H1 (cell line): ENCODE measurements around the gene CNST. TPM values are rescaled to one million over a fixed set of nuclear protein-coding genes. Genes with fewer than 3 reads are reported as not detected.

Experiments used
- CTCF ChIA-PET: fragments of 300-600 bp; sonication (Branson Sonifier 250); formaldehyde crosslinking; loops from one replicate; lab custom pipeline; 2021; ENCODE audit not compliant: partially characterized antibody; lab: Charles Lee
- POLR2A ChIA-PET: fragments of 300-600 bp; sonication (Branson Sonifier 250); formaldehyde crosslinking; loops from one replicate; lab custom pipeline; 2021; ENCODE audit warnings: inconsistent platforms; ENCODE audit not compliant: partially characterized antibody; lab: Charles Lee
- DNase-seq, 2 experiments: peaks; one replicate each; pipeline versions ENCODE4 v3.0.0 to v3.0.0-alpha.2; 2010 to 2022; ENCODE audit warnings: low spot score in 2 of 2, low read depth in 1 of 2, mixed read lengths in 1 of 2
- FAIRE-seq: peaks from 2 replicates; lab custom pipeline; 2011; peaks lifted over from hg19 to GRCh38; lab: Jason Lieb, UNC
- H2AFZ ChIP-seq: 2 replicates; pipeline ENCODE4 v1.8.1; 2012; ENCODE audit warnings: low read length, inconsistent platforms
- H2AK5ac ChIP-seq: 2 replicates; pipeline ENCODE4 v1.6.1; 2013; ENCODE audit warnings: low read depth, low read length
- H2BK120ac ChIP-seq: replicated peaks from 2 replicates; pipeline ENCODE3; 2013; ENCODE audit warnings: low read depth, low read length, inconsistent platforms
- H2BK12ac ChIP-seq: 2 replicates; pipeline ENCODE4 v1.6.1; 2013; ENCODE audit warnings: low read depth, low read length
- H2BK15ac ChIP-seq: 2 replicates; pipeline ENCODE4 v1.6.1; 2013; ENCODE audit warnings: low read length
- H2BK20ac ChIP-seq: 2 replicates; pipeline ENCODE4 v1.6.1; 2013; ENCODE audit warnings: low read length
- H2BK5ac ChIP-seq: 2 replicates; pipeline ENCODE4 v1.6.1; 2013; ENCODE audit warnings: low read depth, low read length
- H3K14ac ChIP-seq: 2 replicates; pipeline ENCODE4 v1.6.1; 2013; ENCODE audit warnings: inconsistent platforms; ENCODE audit not compliant: insufficient read length
- H3K18ac ChIP-seq: 2 replicates; pipeline ENCODE4 v1.6.1; 2013; ENCODE audit warnings: low read length; ENCODE audit errors: extremely low read depth
- H3K23ac ChIP-seq: 2 replicates; pipeline ENCODE4 v1.6.1; 2013; ENCODE audit warnings: inconsistent platforms; ENCODE audit not compliant: insufficient read length
- H3K23me2 ChIP-seq: 2 replicates; pipeline ENCODE4 v1.6.1; 2013; ENCODE audit warnings: low read depth, low read length
- H3K27ac ChIP-seq: 2 replicates; pipeline ENCODE4 v1.6.1; 2011; ENCODE audit warnings: low read depth, low read length, inconsistent platforms
- H3K27me3 ChIP-seq, 4 experiments: replicated peaks in 1 of 4; 1 replicate in 1 of 4; 2 replicates in 3 of 4; pipeline versions ENCODE4 v1.6.1 to v1.8.1; 2011 to 2013; ENCODE audit warnings: low read length in 3 of 4, mild to moderate bottlenecking in 3 of 4, inconsistent platforms in 2 of 4, mixed read lengths in 2 of 4, moderate library complexity in 1 of 4; ENCODE audit not compliant: control insufficient read depth in 3 of 4, insufficient read depth in 3 of 4; ENCODE audit errors: extremely low read depth in 1 of 4
- H3K36me3 ChIP-seq, 4 experiments: 2 replicates each; pipeline versions ENCODE4 v1.6.1 to v1.8.1; 2011 to 2013; ENCODE audit warnings: mild to moderate bottlenecking in 4 of 4, low read length in 3 of 4, moderate library complexity in 2 of 4, control low read depth in 1 of 4, inconsistent platforms in 1 of 4; ENCODE audit not compliant: insufficient read depth in 4 of 4, control insufficient read depth in 2 of 4
- H3K4ac ChIP-seq: replicated peaks from 2 replicates; pipeline ENCODE3; 2013; ENCODE audit warnings: low read length, low read depth, mixed read lengths, inconsistent platforms; ENCODE audit not compliant: insufficient read length
- H3K4me1 ChIP-seq, 4 experiments: replicated peaks in 1 of 4; 1 replicate in 1 of 4; 2 replicates in 3 of 4; pipeline versions ENCODE4 v1.6.1 to v1.8.1; 2011 to 2013; ENCODE audit warnings: low read length in 3 of 4, inconsistent platforms in 2 of 4, mixed read lengths in 1 of 4; ENCODE audit not compliant: insufficient read depth in 4 of 4, control insufficient read depth in 3 of 4
- H3K4me2 ChIP-seq, 2 experiments: 2 replicates each; pipeline versions ENCODE4 v1.6.1 to v1.8.1; 2011 to 2013; ENCODE audit warnings: low read depth in 2 of 2, low read length in 2 of 2, control low read depth in 1 of 2, inconsistent platforms in 1 of 2, mild to moderate bottlenecking in 1 of 2; ENCODE audit not compliant: insufficient read depth in 1 of 2
- H3K4me3 ChIP-seq, 4 experiments: fragments of 200-600, 300-600 bp in 1 of 4; sonication (generic), shearing (Covaris generic), sonication (Bioruptor Twin) in 1 of 4; 2 replicates each; pipeline versions ENCODE4 v1.5.1 to v1.8.1; 2011 to 2016; ENCODE audit warnings: low read length in 4 of 4, low read depth in 3 of 4, control low read depth in 2 of 4, inconsistent platforms in 2 of 4, mild to moderate bottlenecking in 2 of 4, mixed read lengths in 1 of 4, moderate library complexity in 1 of 4; ENCODE audit not compliant: insufficient read depth in 2 of 4; ENCODE audit errors: extremely low read depth in 1 of 4
- H3K56ac ChIP-seq: replicated peaks from 2 replicates; pipeline ENCODE3; 2013; ENCODE audit warnings: low read depth, mild to moderate bottlenecking, mixed read lengths, low read length, inconsistent platforms; ENCODE audit not compliant: insufficient read length
- H3K79me1 ChIP-seq: 2 replicates; pipeline ENCODE4 v1.6.1; 2013; ENCODE audit warnings: low read depth, low read length, control low read depth
- H3K79me2 ChIP-seq, 2 experiments: 2 replicates each; pipeline versions ENCODE4 v1.6.1 to v1.8.1; 2012 to 2013; ENCODE audit warnings: low read length in 2 of 2, mild to moderate bottlenecking in 2 of 2, inconsistent platforms in 1 of 2; ENCODE audit not compliant: insufficient read depth in 2 of 2, control insufficient read depth in 1 of 2
- H3K9ac ChIP-seq, 4 experiments: replicated peaks in 1 of 4; 1 replicate in 1 of 4; 2 replicates in 3 of 4; pipeline versions ENCODE4 v1.6.1 to v1.8.1; 2011 to 2013; ENCODE audit warnings: low read depth in 3 of 4, low read length in 3 of 4, control low read depth in 2 of 4, mild to moderate bottlenecking in 2 of 4, moderate library complexity in 2 of 4, inconsistent platforms in 1 of 4; ENCODE audit errors: extremely low read depth in 1 of 4
- H3K9me3 ChIP-seq, 2 experiments: 2 replicates each; pipeline versions ENCODE4 v1.6.1 to v1.8.1; 2012 to 2013; ENCODE audit warnings: mild to moderate bottlenecking in 2 of 2, moderate library complexity in 2 of 2, control low read depth in 1 of 2, inconsistent platforms in 1 of 2, low read depth in 1 of 2, low read length in 1 of 2, mixed read lengths in 1 of 2; ENCODE audit not compliant: insufficient read depth in 2 of 2
- H4K20me1 ChIP-seq, 2 experiments: replicated peaks in 1 of 2; 2 replicates each; pipeline versions ENCODE3 to v1.8.1; 2011 to 2013; ENCODE audit warnings: inconsistent platforms in 2 of 2, low read length in 2 of 2, mild to moderate bottlenecking in 1 of 2; ENCODE audit not compliant: insufficient read depth in 2 of 2, control insufficient read depth in 1 of 2
- H4K5ac ChIP-seq: 2 replicates; pipeline ENCODE4 v1.6.1; 2013; ENCODE audit warnings: low read length, low read depth, mixed read lengths, inconsistent platforms; ENCODE audit not compliant: insufficient read length
- H4K8ac ChIP-seq: 2 replicates; pipeline ENCODE4 v1.8.0; 2013; ENCODE audit warnings: mild to moderate bottlenecking, moderate library complexity, low read length, inconsistent platforms; ENCODE audit not compliant: insufficient read depth; ENCODE audit errors: extremely low read depth
- H4K91ac ChIP-seq: replicated peaks from 2 replicates; pipeline ENCODE3; 2013; ENCODE audit warnings: low read length, mixed read lengths, inconsistent platforms; ENCODE audit not compliant: insufficient read length
- CEBPB ChIP-seq: IDR thresholded peaks from 2 replicates; pipeline ENCODE4 v1.6.1; 2012; ENCODE audit warnings: low read depth, low read length
- CREB1 ChIP-seq: IDR thresholded peaks from 2 replicates; pipeline ENCODE4 v1.6.1; 2012; ENCODE audit warnings: inconsistent platforms
- EP300 ChIP-seq, 2 experiments: IDR thresholded peaks; 1 replicate in 1 of 2; 2 replicates in 1 of 2; pipeline ENCODE4 v1.6.1; 2011 to 2012; ENCODE audit warnings: low read depth in 2 of 2, low read length in 2 of 2, mild to moderate bottlenecking in 2 of 2, borderline replicate concordance in 1 of 2, inconsistent platforms in 1 of 2, moderate library complexity in 1 of 2
- FOSL1 ChIP-seq: IDR thresholded peaks from 2 replicates; pipeline ENCODE4 v1.6.1; 2011; ENCODE audit warnings: mild to moderate bottlenecking, low read depth, low read length, moderate library complexity; ENCODE audit not compliant: insufficient read depth
- GTF2F1 ChIP-seq: IDR thresholded peaks from 2 replicates; pipeline ENCODE4 v1.6.1; 2012; ENCODE audit warnings: low read depth, low read length, improper control_type of control experiment, borderline replicate concordance
- HDAC6 ChIP-seq: IDR thresholded peaks from one replicate; pipeline ENCODE4 v1.7.1; 2012; ENCODE audit warnings: low read depth, mild to moderate bottlenecking, inconsistent platforms, low read length, moderate library complexity
- JUND ChIP-seq: IDR thresholded peaks from 2 replicates; pipeline ENCODE4 v1.6.1; 2011; ENCODE audit warnings: mild to moderate bottlenecking, improper control_type of control experiment, low read length
- SUZ12 ChIP-seq: fragments of 200-600 bp; sonication (generic); IDR thresholded peaks from 2 replicates; pipeline ENCODE4 v1.6.1; 2012; ENCODE audit warnings: mild to moderate bottlenecking, inconsistent platforms, low read length, moderate library complexity, mixed read lengths
- TBP ChIP-seq: IDR thresholded peaks from 2 replicates; pipeline ENCODE4 v1.6.1; 2011; ENCODE audit warnings: low read depth, low read length, improper control_type of control experiment
- YY1 ChIP-seq: IDR thresholded peaks from 2 replicates; pipeline ENCODE4 v1.6.1; 2011; ENCODE audit warnings: low read depth, mild to moderate bottlenecking, low read length
- WGBS, 2 experiments: shearing (Covaris generic) in 1 of 2; methylation state at CpG; one replicate each; pipeline versions ENCODE4 v1.1.6 to v1.1.7; 2013 to 2015; ENCODE audit warnings: low lambda C conversion rate in 2 of 2, mixed read lengths in 2 of 2, inconsistent platforms in 1 of 2, low coverage in 1 of 2, missing lambda C conversion rate in 1 of 2; ENCODE audit not compliant: insufficient replicate concordance in 2 of 2, insufficient coverage in 1 of 2, insufficient read length in 1 of 2; ENCODE audit errors: extremely low coverage in 1 of 2, missing lambda C conversion rate in 1 of 2; 5-methylcytosine and 5-hydroxymethylcytosine counted together
- polyA plus RNA-seq, 7 experiments: library from polyadenylated mRNA; depleted of rRNA in 3 of 7; stranded (reverse) in 5 of 7; unstranded in 2 of 7; fragments of >200 nt in 5 of 7; fragments of 200-250 nt in 2 of 7; gene quantifications; 1 replicate in 5 of 7; 2 replicates in 1 of 7; 4 replicates in 1 of 7; pipeline versions ENCODE4 v1.2.1 to v1.2.3, GENCODE V29; 2011 to 2013; ENCODE audit warnings: missing spikeins in 2 of 7, mixed read lengths in 2 of 7
- total RNA-seq: library from RNA; stranded (reverse); fragmentation: NEBNext Ultra II Directional; extraction: Animal tissue kit (Norgen Biotek cat#: 25700); gene quantifications from 2 replicates; pipeline ENCODE4 v1.2.1, GENCODE V29; 2021
- TF ChIP-seq, protein P1 (sequence below): IDR thresholded peaks from 2 replicates; pipeline ENCODE4 v1.6.1; 2011; ENCODE audit warnings: low read length, improper control_type of control experiment
- TF ChIP-seq, protein P2 (sequence below): IDR thresholded peaks from 2 replicates; pipeline ENCODE4 v1.6.1; 2012; ENCODE audit warnings: low read length, inconsistent platforms

Gene CNST
- total and polyA plus RNA-seq, 2 of the 8 experiments (the other 6 are each of a cell fraction or from before 2014, with no cell fraction given): 5.3 to 21.3 TPM

GRCh38 chr1:246629976-246630375 is 63.7 kb downstream of the CNST start:
- H2BK120ac ChIP-seq: no peak overlapping the region
- FAIRE-seq (no peak), DNase-seq (no peak)
- H2AK5ac ChIP-seq: no peak overlapping the region
- no peak overlapping the region for H2BK20ac ChIP-seq
- no peak overlapping the region for H2AFZ ChIP-seq
- no peak overlapping the region for H3K18ac ChIP-seq
- no peak overlapping the region for H3K27ac ChIP-seq
- H2BK15ac ChIP-seq: no peak overlapping the region
- H3K36me3 ChIP-seq: peaks cover 0 to 2% (median 0%) of the 10 kb centered on the region in 4 experiments; a peak in 3 of 8 replicates
- WGBS, 2 experiments: 88% methylated on average over 5 of the region's 5 CpGs; no CpG with 5 or more reads in 1 of the 2 experiments
- H3K23me2 ChIP-seq: no peaks in the 10 kb centered on the region
- no peaks in the 10 kb centered on the region for H4K20me1 ChIP-seq
- no peak overlapping the region for H3K4me2 ChIP-seq
- H2BK5ac ChIP-seq: no peak overlapping the region
- H3K4me3 ChIP-seq: no peak overlapping the region
- no peaks in the 10 kb centered on the region for H3K27me3 ChIP-seq
- no peaks in the 10 kb centered on the region for H3K9me3 ChIP-seq
- no peak overlapping the region for H4K5ac ChIP-seq
- no peak overlapping the region for H3K9ac ChIP-seq
- H3K56ac ChIP-seq: no peak overlapping the region
- no peaks in the 10 kb centered on the region for H3K4me1 ChIP-seq
- no peaks in the 10 kb centered on the region for H3K79me1 ChIP-seq
- H3K23ac ChIP-seq: no peak overlapping the region
- ChIA-PET POLR2A (interaction anchor here (0.6 to 1.4 kb wide), 4 partner anchors 9 to 44 kb away, joined by 3 to 5 read pairs (median 4); no protein-coding TSS in a partner anchor), CTCF (interaction anchor here (1.0 kb wide), 1 partner anchor 19 kb away, joined by 3 read pairs; no protein-coding TSS in a partner anchor)
- no peak overlapping the region for H3K4ac ChIP-seq
- no peaks in the 10 kb centered on the region for H3K79me2 ChIP-seq
- no peak overlapping the region for H2BK12ac ChIP-seq
- H3K14ac ChIP-seq: no peak overlapping the region
- no peak overlapping the region for H4K91ac ChIP-seq
- H4K8ac ChIP-seq: no peak overlapping the region
- TF ChIP-seq EP300 (IDR thresholded peaks at IDR 0.05; ENCODE audit: borderline replicate concordance in 1 of 2, low read depth in 2 of 2, low read length in 2 of 2) (no peak), YY1 (no peak), CREB1 (no peak), TBP (no peak), HDAC6 (no peak), FOSL1 (no peak), SUZ12 (no peak), CEBPB (no peak), JUND (no peak), GTF2F1 (no peak)
- TF ChIP-seq, protein P1, sequence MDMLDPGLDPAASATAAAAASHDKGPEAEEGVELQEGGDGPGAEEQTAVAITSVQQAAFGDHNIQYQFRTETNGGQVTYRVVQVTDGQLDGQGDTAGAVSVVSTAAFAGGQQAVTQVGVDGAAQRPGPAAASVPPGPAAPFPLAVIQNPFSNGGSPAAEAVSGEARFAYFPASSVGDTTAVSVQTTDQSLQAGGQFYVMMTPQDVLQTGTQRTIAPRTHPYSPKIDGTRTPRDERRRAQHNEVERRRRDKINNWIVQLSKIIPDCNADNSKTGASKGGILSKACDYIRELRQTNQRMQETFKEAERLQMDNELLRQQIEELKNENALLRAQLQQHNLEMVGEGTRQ: no peak
- TF ChIP-seq, protein P2, sequence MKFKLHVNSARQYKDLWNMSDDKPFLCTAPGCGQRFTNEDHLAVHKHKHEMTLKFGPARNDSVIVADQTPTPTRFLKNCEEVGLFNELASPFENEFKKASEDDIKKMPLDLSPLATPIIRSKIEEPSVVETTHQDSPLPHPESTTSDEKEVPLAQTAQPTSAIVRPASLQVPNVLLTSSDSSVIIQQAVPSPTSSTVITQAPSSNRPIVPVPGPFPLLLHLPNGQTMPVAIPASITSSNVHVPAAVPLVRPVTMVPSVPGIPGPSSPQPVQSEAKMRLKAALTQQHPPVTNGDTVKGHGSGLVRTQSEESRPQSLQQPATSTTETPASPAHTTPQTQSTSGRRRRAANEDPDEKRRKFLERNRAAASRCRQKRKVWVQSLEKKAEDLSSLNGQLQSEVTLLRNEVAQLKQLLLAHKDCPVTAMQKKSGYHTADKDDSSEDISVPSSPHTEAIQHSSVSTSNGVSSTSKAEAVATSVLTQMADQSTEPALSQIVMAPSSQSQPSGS: no peak
